SU-DHL-6 (cell line): ENCODE data around the gene NRAP.

Experiments
- H2AFZ ChIP-seq: fragments of 200-600 bp; sonication (generic); 2 replicates; pipeline ENCODE4 v1.6.1; 2014; ENCODE audit warnings: low read depth, mild to moderate bottlenecking, moderate library complexity, mixed read lengths, antibody characterized with exemption, low read length; ENCODE audit not compliant: severe bottlenecking
- H3F3A ChIP-seq: fragments of 200-600 bp; shearing (Covaris generic); 2 replicates; pipeline ENCODE4 v1.6.0; 2016; ENCODE audit warnings: antibody characterized with exemption, mild to moderate bottlenecking; ENCODE audit not compliant: insufficient read depth
- H3K27ac ChIP-seq: fragments of 200-600 bp; sonication (generic); 2 replicates; pipeline ENCODE4 v1.5.1; 2016; ENCODE audit warnings: low read depth, mild to moderate bottlenecking, low read length, moderate library complexity, mixed read lengths
- H3K27me3 ChIP-seq: fragments of 200-600 bp; sonication (generic), shearing (Covaris generic); 2 replicates; pipeline ENCODE4 v1.6.0; 2014; ENCODE audit warnings: mild to moderate bottlenecking, low read length
- H3K36me3 ChIP-seq: fragments of 200-600 bp; sonication (generic); 2 replicates; pipeline ENCODE4 v1.6.1; 2014; ENCODE audit warnings: mild to moderate bottlenecking, low read length, mixed read lengths
- H3K4me2 ChIP-seq: fragments of 300-600, 200-600 bp; shearing (Covaris generic), sonication (generic); 2 replicates; pipeline ENCODE4 v1.6.0; 2014; ENCODE audit warnings: low read length, low read depth, mild to moderate bottlenecking; ENCODE audit not compliant: poor library complexity, severe bottlenecking
- H3K4me3 ChIP-seq: fragments of 200-600 bp; sonication (generic); 2 replicates; pipeline ENCODE4 v1.5.1; 2014; ENCODE audit warnings: antibody characterized with exemption, low read length, mild to moderate bottlenecking, mixed read lengths; ENCODE audit not compliant: insufficient read depth, poor library complexity, severe bottlenecking
- H3K79me2 ChIP-seq: fragments of 200-600 bp; sonication (generic); 2 replicates; pipeline ENCODE4 v1.6.1; 2014; ENCODE audit warnings: mild to moderate bottlenecking, low read length, moderate library complexity; ENCODE audit not compliant: insufficient read depth
- H3K9ac ChIP-seq: fragments of 200-600 bp; sonication (generic); 2 replicates; pipeline ENCODE4 v1.7.0; 2014; ENCODE audit warnings: mild to moderate bottlenecking, low read length
- H3K9me2 ChIP-seq: fragments of 200-600 bp; sonication (generic); replicated peaks from 2 replicates; pipeline ENCODE4 v1.6.1; 2014; ENCODE audit warnings: low read length; ENCODE audit not compliant: insufficient read depth
- H3K9me3 ChIP-seq: fragments of 200-600 bp; sonication (generic); 2 replicates; pipeline ENCODE4 v1.6.1; 2014; ENCODE audit warnings: low read length, mixed read lengths; ENCODE audit not compliant: insufficient read depth
- H4K20me1 ChIP-seq: fragments of 200-600 bp; sonication (generic); 2 replicates; pipeline ENCODE4 v1.6.1; 2014; ENCODE audit warnings: low read depth, mild to moderate bottlenecking, antibody characterized with exemption, low read length, moderate library complexity, mixed read lengths
- CTCF ChIP-seq: fragments of 200-600 bp; sonication (generic); IDR thresholded peaks from one replicate; pipeline ENCODE4 v1.5.1; 2017; ENCODE audit warnings: antibody characterized with exemption, mild to moderate bottlenecking, low read length, moderate library complexity; ENCODE audit not compliant: insufficient read depth, poor library complexity, severe bottlenecking
- EZH2phosphoT487 ChIP-seq: fragments of 200-600 bp; sonication (generic), shearing (Covaris generic); conservative IDR thresholded peaks from 2 replicates; pipeline ENCODE4 v1.6.1; 2018; ENCODE audit warnings: mild to moderate bottlenecking, antibody characterized with exemption, low read length, moderate library complexity, mixed read lengths

NRAP gene

GRCh38 chr10:113620511-113620910 is 43.3 kb downstream of the NRAP start:
- Histone ChIP-seq H3F3A (no peaks in the 10 kb centered on the region), H3K9me2 (no peaks in the 10 kb centered on the region), H3K9me3 (no peaks in the 10 kb centered on the region), H3K4me3 (no peak overlapping the region), H3K36me3 (no peaks in the 10 kb centered on the region), H3K4me2 (no peak overlapping the region), H3K27me3 (no peaks in the 10 kb centered on the region), H3K79me2 (no peaks in the 10 kb centered on the region), H3K27ac (no peak overlapping the region), H3K9ac (no peak overlapping the region), H4K20me1 (no peaks in the 10 kb centered on the region), H2AFZ (no peak overlapping the region)
- TF ChIP-seq CTCF (no peak), EZH2phosphoT487 (no peak)

- Histone ChIP-seq H3K9ac (no peak overlapping the region), H3K36me3 (no peaks in the 10 kb centered on the region), H3K27ac (no peak overlapping the region), H3F3A (no peaks in the 10 kb centered on the region), H3K9me3 (no peaks in the 10 kb centered on the region), H3K79me2 (no peaks in the 10 kb centered on the region), H4K20me1 (no peaks in the 10 kb centered on the region), H3K4me2 (no peak overlapping the region), H3K9me2 (no peaks in the 10 kb centered on the region), H3K4me3 (no peak overlapping the region), H2AFZ (no peak overlapping the region), H3K27me3 (no peaks in the 10 kb centered on the region)
- TF ChIP-seq CTCF, result no peak
- no peak for TF ChIP-seq EZH2phosphoT487
Measured at GRCh38 chr10:113619401-113619800, 44.4 kb downstream of the NRAP start.

- Histone ChIP-seq H3K36me3 (no peaks in the 10 kb centered on the region), H3K4me3 (no peak overlapping the region), H3K27ac (no peak overlapping the region), H2AFZ (no peak overlapping the region), H3K27me3 (no peaks in the 10 kb centered on the region), H3K4me2 (no peak overlapping the region), H3F3A (no peaks in the 10 kb centered on the region), H3K9me2 (no peaks in the 10 kb centered on the region), H3K79me2 (no peaks in the 10 kb centered on the region), H3K9me3 (no peaks in the 10 kb centered on the region), H4K20me1 (no peaks in the 10 kb centered on the region), H3K9ac (no peak overlapping the region)
- TF ChIP-seq EZH2phosphoT487, result no peak
- no peak for TF ChIP-seq CTCF
Measured at GRCh38 chr10:113618338-113618737, 45.5 kb downstream of the NRAP start.
